Thoracic aorta (tissue), 2 donors: Measurements from ENCODE around the gene C1QL4. TPM values are rescaled to one million over a fixed set of nuclear protein-coding genes. Genes with fewer than 3 reads are reported as not detected.

Experiments
- ATAC-seq: fragments of 150-250 bp; one replicate; pipeline ENCODE4 v1.8.0; 2017; ENCODE audit warnings: low read depth; ENCODE audit not compliant: insufficient number of reproducible peaks, low FRiP score
- DNase-seq: peaks from one replicate; pipeline ENCODE4 v3.0.0-alpha.2; 2020; ENCODE audit warnings: low spot score
- H3K27ac ChIP-seq, 2 donors: fragments of 200-600 bp; sonication (generic); 1 replicate in 1 of 2; 2 replicates in 1 of 2; pipeline ENCODE4 v1.5.1; 2016; ENCODE audit warnings: mild to moderate bottlenecking in 2 of 2, moderate library complexity in 2 of 2
- H3K27me3 ChIP-seq: fragments of 200-600 bp; sonication (generic); replicated peaks from 2 replicates; pipeline ENCODE4 v1.6.0; 2016; ENCODE audit warnings: mild to moderate bottlenecking; ENCODE audit not compliant: insufficient read depth
- H3K36me3 ChIP-seq: fragments of 200-600 bp; sonication (generic); one replicate; pipeline ENCODE4 v1.5.1; 2016
- H3K4me1 ChIP-seq, 2 donors: fragments of 200-600 bp; sonication (generic); 1 replicate in 1 of 2; 2 replicates in 1 of 2; pipeline versions ENCODE4 v1.5.1 to v1.6.0; 2016; ENCODE audit warnings: low read depth in 2 of 2, mild to moderate bottlenecking in 1 of 2; ENCODE audit not compliant: control insufficient read depth in 1 of 2
- H3K4me3 ChIP-seq: fragments of 200-600 bp; sonication (generic); 2 replicates; pipeline ENCODE4 v1.5.1; 2016; ENCODE audit warnings: mild to moderate bottlenecking
- H3K9me3 ChIP-seq: fragments of 200-600 bp; sonication (generic); 2 replicates; pipeline ENCODE4 v1.5.1; 2016
- total RNA-seq, 2 donors: library from RNA; depleted of rRNA; stranded (reverse); fragments of >200 nt; gene quantifications; one replicate each; pipeline versions ENCODE4 v1.1.0 to v1.2.3, GENCODE V29; 2016
- TF ChIP-seq, protein P1 (sequence below): fragments of 200-600 bp; sonication (generic); IDR thresholded peaks from one replicate; pipeline ENCODE4 v1.5.1; 2019; ENCODE audit warnings: antibody characterized with exemption

The C1QL4 gene
- total RNA-seq, 2 donors from 2014 or later, result not detected

DNA sequence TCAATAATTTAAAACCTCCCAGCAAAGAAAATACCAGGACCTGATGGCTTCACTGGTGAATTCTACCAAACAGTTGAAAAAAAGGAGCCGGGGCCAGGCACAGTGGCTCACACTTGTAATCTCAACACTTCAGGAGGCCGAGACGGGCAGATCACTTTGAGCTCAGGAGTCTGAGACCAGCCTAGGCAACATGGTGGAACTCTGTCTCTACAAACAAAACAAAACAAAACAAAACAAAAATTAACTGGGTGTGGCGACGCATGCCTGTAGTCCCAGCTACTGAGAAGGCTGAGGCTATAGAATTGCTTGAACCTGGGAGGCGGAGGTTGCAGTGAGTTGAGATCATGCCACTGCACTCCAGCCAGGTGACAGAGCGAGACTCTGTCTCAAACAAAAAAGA is 27.6 kb downstream of the C1QL4 start:
- Histone ChIP-seq H3K36me3 (no peaks in the 10 kb centered on the region), H3K27ac (no peak overlapping the region), H3K27me3 (no peaks in the 10 kb centered on the region), H3K4me3 (no peak overlapping the region), H3K4me1 (no peaks in the 10 kb centered on the region), H3K9me3 (no peaks in the 10 kb centered on the region)
- TF ChIP-seq, protein P1, sequence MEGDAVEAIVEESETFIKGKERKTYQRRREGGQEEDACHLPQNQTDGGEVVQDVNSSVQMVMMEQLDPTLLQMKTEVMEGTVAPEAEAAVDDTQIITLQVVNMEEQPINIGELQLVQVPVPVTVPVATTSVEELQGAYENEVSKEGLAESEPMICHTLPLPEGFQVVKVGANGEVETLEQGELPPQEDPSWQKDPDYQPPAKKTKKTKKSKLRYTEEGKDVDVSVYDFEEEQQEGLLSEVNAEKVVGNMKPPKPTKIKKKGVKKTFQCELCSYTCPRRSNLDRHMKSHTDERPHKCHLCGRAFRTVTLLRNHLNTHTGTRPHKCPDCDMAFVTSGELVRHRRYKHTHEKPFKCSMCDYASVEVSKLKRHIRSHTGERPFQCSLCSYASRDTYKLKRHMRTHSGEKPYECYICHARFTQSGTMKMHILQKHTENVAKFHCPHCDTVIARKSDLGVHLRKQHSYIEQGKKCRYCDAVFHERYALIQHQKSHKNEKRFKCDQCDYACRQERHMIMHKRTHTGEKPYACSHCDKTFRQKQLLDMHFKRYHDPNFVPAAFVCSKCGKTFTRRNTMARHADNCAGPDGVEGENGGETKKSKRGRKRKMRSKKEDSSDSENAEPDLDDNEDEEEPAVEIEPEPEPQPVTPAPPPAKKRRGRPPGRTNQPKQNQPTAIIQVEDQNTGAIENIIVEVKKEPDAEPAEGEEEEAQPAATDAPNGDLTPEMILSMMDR, result no peak
- no peak for DNase-seq
- ATAC-seq, result no peak

DNA sequence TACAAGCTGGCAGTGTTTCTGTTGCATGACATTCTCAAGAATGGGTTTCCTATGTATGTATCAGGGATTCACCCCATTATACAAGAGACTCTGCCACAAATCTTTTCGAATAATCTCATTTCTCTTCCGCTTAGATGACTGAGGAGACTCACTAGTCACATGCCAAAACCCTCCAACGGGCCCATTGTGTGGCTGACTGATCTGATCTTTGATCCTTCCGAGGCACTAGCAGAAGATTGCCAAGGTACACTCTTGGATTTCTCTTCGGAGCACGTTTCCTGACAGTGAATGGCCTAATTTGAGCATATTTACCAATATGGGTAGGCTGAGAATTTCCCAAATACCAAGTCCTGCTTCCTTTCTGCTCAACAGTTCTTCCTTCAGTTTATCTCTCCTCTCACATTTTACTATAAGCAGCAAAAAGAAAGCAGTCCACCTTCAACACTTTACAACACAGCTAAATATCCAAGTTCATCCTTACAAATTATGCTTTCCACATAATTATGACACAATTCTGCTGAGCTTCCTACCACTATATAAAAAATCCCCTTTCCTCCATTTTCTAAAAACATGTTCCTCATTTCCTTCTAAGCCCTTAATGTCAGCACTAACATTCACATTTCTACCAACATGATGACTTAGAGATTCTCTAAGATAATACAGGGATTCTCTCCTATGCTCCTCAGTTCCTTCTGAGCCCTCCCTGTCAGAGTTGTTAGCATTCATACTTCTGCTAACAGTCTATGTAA is 31.1 kb downstream of the C1QL4 start:
- Histone ChIP-seq H3K27me3 (no peaks in the 10 kb centered on the region), H3K36me3 (no peaks in the 10 kb centered on the region), H3K4me3 (no peak overlapping the region), H3K27ac (no peak overlapping the region), H3K4me1 (no peaks in the 10 kb centered on the region), H3K9me3 (no peaks in the 10 kb centered on the region)
- ATAC-seq (no peak), DNase-seq (no peak)
- TF ChIP-seq, protein P1, result no peak

DNA sequence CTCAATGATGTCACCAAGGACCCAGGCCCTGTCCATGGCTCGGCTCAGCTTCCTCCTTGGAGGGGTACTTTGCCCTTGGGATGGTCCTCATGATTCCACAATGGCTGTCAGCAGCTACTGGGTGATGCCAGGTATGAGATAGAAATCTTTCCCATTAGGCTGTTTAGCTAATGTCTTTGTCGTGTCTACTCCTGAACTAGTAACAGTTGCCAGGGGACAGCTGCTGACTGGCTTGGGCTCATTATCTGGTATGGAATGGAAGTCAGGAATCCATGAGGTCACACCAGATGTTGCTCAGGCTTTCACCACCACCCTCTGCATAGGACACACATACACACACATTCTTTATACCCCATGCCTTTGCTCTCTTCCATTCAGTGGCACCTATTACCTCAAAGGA is 32.8 kb downstream of the C1QL4 start:
- TF ChIP-seq, protein P1, result no peak
- Histone ChIP-seq H3K27me3 (no peaks in the 10 kb centered on the region), H3K4me3 (no peak overlapping the region), H3K9me3 (no peaks in the 10 kb centered on the region), H3K36me3 (no peaks in the 10 kb centered on the region), H3K27ac (no peak overlapping the region), H3K4me1 (no peaks in the 10 kb centered on the region)
- no peak for ATAC-seq
- no peak for DNase-seq

DNA sequence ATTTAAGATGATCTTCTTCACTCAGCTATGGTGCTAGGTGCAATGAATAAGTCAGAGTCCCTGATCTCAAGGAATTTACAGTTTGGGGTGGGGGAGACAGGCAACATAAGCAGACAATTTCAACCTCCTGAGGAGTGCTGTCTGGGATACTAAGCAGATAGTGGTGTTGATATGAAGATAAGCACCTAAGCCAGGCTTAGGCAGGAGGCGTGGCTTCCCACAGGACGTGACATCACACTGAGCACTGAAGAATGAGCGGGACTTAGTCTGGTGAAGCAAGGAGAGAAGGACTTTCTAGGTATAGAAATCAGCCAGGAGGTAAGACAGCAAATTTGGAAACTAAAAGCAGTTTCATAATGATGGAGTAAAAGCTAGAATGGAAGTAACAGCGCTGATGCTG is 35.2 kb downstream of the C1QL4 start:
- no peak for ATAC-seq
- TF ChIP-seq, protein P1, result no peak
- no peak for DNase-seq
- Histone ChIP-seq H3K27ac (no peak overlapping the region), H3K4me3 (no peak overlapping the region), H3K27me3 (peaks cover 6% of the 10 kb centered on the region), H3K4me1 (peaks cover 5 to 6% of the 10 kb centered on the region in 2 donors), H3K36me3 (no peaks in the 10 kb centered on the region), H3K9me3 (no peaks in the 10 kb centered on the region)

DNA sequence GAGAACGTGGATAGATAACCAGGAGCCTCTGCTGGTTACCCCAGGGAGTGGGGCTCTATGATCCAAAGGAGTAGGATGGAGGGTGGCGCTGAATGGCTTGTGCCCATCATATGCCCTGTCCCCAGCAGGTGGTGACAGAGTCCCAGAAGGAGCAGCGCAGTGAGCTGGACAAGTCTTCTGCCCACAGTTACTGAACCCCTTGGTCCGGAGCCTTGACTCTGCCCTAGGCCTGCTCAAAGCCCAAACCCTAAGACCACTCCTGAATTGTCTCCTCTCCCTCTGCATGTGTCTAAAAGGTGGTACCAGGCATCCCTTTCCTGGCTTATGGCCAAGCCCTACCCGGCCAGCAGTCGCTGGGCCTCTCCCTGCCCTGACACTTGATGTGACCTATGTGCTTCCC is 38.8 kb downstream of the C1QL4 start:
- ATAC-seq, result no peak
- Histone ChIP-seq H3K4me3 (no peak overlapping the region), H3K4me1 (peaks cover 11 to 29% of the 10 kb centered on the region in 2 donors), H3K27me3 (peaks cover 12% of the 10 kb centered on the region), H3K9me3 (no peaks in the 10 kb centered on the region), H3K36me3 (no peaks in the 10 kb centered on the region), H3K27ac (no peak overlapping the region)
- TF ChIP-seq, protein P1, result no peak
- DNase-seq, result no peak
